Right lobe of liver (tissue), 6 donors: ENCODE data around the gene CPD. TPM values are rescaled to one million over a fixed set of nuclear protein-coding genes. Genes with fewer than 3 reads are reported as not detected.
A peak's percentile ranks its signal among the peaks of the same experiment; 100 is the strongest.

ENCODE experiments used
- ATAC-seq, 4 donors: fragments of 200-7000 bp; cut with Tn5 transposase; one replicate each; pipeline ENCODE4 v1.9.1; 2020; ENCODE audit warnings: mild to moderate bottlenecking in 4 of 4, moderate library complexity in 4 of 4
- DNase-seq, 3 donors: peaks; one replicate each; pipeline ENCODE4 v3.0.0-alpha.2; 2020
- H3K27ac ChIP-seq, 3 donors: fragments of 200-600 bp; one replicate each; pipeline ENCODE4 v1.8.0; 2022
- H3K27me3 ChIP-seq, 2 donors: fragments of 200-600 bp; one replicate each; pipeline ENCODE4 v1.8.0; 2022
- H3K36me3 ChIP-seq, 4 donors: fragments of 200-600 bp; sonication (generic) in 1 of 4; one replicate each; pipeline versions ENCODE4 v1.5.1 to v1.8.0; 2017 to 2022; ENCODE audit warnings: control low read depth in 1 of 4
- H3K4me1 ChIP-seq, 4 donors: fragments of 200-600 bp; sonication (generic) in 1 of 4; one replicate each; pipeline versions ENCODE4 v1.5.1 to v1.8.0; 2017 to 2022; ENCODE audit warnings: control low read depth in 1 of 4
- H3K4me3 ChIP-seq, 3 donors: fragments of 200-600 bp; one replicate each; pipeline ENCODE4 v1.8.0; 2022
- H3K9me3 ChIP-seq, 4 donors: fragments of 200-600 bp; sonication (generic) in 1 of 4; one replicate each; pipeline versions ENCODE4 v1.5.1 to v1.8.0; 2017 to 2022; ENCODE audit warnings: control low read depth in 1 of 4
- POLR2A ChIP-seq: fragments of 450-650 bp; IDR thresholded peaks from one replicate; pipeline ENCODE4 v1.6.1; 2017; ENCODE audit warnings: antibody characterized with exemption, mild to moderate bottlenecking
- WGBS: methylation state at CpG from one replicate; pipeline ENCODE4 v1.1.6; 2018; ENCODE audit warnings: low coverage, low lambda C conversion rate; ENCODE audit not compliant: insufficient coverage; ENCODE audit errors: missing lambda C conversion rate; 5-methylcytosine and 5-hydroxymethylcytosine counted together
- intact Hi-C, 2 donors: fragments of 100-400 bp; cut with DNase I; formaldehyde crosslinking; loops; one replicate each; pipeline versions ENCODE4 v1.11.2 to v1.14.1; 2022
- total RNA-seq, 6 experiments: library from RNA; depleted of rRNA in 2 of 6; stranded (reverse); fragments of >200 nt in 2 of 6; fragmentation: NEBNext Ultra II Directional in 3 of 6; extraction: Animal tissue kit (Norgen Biotek cat#: 25700) in 3 of 6; gene quantifications; one replicate each; pipeline versions ENCODE4 v1.1.0 to v1.2.4, GENCODE V29; 2016 to 2023
- TF ChIP-seq, protein P1 (sequence below), 4 donors: fragments of 200-600 bp in 3 of 4; fragments of 450-650 bp in 1 of 4; IDR thresholded peaks; one replicate each; pipeline versions ENCODE4 v1.5.1 to v1.8.0; 2016 to 2022; ENCODE audit warnings: antibody characterized with exemption in 4 of 4, mild to moderate bottlenecking in 2 of 4
- donor health status: DM: no; HTN: yes; CAD: no.
- donor health status: DM: no; HTN: no; CAD: no.
- donor health status: DM: no; HTN: no; CAD: no.
- donor health status: DM: no; HTN: yes; CAD: no.
- donor health status: DM: no; HTN: yes; CAD: no.

The CPD gene
- total RNA-seq, 6 experiments from 2014 or later = 42.2 to 129 (median 53.5) TPM

DNA sequence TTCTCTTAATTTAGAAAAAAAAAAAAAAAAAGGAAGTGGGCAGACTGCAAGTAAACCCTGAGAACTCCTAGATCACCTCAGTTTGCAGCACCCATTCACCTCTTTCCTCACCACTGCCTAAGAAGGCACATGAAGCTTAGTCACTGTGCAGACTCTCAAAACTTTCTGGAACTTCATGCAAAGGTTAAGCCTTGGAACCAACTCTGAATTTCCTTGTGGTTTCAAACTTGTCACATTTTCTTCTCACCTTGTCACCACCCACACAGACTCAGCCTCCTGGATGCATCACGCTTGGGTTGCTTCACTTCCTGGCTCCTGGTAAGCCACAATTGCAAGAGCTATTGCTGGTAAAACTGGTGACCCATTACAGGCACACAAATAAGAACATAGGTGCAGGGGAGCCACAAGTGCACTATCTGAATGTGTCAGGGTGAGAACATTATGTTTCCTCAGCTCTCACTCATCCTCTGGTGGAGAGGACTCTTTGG, 15.0 kb upstream of the CPD start:
- Histone ChIP-seq H3K4me3 (no peak overlapping the region), H3K27ac (no peak overlapping the region), H3K4me1 (peaks cover 0 to 4% (median 0%) of the 10 kb centered on the region in 4 donors), H3K9me3 (no peaks in the 10 kb centered on the region), H3K27me3 (no peaks in the 10 kb centered on the region), H3K36me3 (no peaks in the 10 kb centered on the region)
- intact Hi-C loops = no loop called here
- TF ChIP-seq POLR2A = peak; percentile 59
- TF ChIP-seq, protein P1, sequence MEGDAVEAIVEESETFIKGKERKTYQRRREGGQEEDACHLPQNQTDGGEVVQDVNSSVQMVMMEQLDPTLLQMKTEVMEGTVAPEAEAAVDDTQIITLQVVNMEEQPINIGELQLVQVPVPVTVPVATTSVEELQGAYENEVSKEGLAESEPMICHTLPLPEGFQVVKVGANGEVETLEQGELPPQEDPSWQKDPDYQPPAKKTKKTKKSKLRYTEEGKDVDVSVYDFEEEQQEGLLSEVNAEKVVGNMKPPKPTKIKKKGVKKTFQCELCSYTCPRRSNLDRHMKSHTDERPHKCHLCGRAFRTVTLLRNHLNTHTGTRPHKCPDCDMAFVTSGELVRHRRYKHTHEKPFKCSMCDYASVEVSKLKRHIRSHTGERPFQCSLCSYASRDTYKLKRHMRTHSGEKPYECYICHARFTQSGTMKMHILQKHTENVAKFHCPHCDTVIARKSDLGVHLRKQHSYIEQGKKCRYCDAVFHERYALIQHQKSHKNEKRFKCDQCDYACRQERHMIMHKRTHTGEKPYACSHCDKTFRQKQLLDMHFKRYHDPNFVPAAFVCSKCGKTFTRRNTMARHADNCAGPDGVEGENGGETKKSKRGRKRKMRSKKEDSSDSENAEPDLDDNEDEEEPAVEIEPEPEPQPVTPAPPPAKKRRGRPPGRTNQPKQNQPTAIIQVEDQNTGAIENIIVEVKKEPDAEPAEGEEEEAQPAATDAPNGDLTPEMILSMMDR (IDR thresholded peaks at IDR 0.05) = no peak
- ATAC-seq (peak; percentile 68 to 97 (median 85)), DNase-seq (peak in 1 of 3 donors; percentile 55)
- WGBS = 13% methylated on average over 1 of the region's 1 CpG

DNA sequence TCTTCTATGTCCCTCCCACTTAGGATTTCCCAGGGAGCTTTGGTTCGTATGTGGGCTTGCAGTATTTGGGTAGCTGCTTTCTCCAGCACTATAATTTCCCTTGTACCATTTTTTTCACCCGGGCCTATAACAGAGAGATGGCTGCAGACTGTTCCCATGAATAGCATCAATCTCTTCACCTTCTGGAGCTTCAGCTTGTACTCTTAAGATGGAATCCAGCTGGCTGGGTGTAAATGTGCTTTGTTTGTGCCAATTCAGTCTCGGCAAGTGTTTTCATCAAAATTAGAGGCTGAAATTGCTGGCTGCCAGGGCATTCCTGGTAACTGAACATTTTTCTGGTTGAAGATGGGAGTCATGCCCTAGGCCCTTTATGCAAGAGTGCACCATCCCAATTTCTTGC, 12.2 kb upstream of the CPD start:
- TF ChIP-seq POLR2A = no peak
- TF ChIP-seq, protein P1 (IDR thresholded peaks at IDR 0.05) = no peak
- DNase-seq (no peak), ATAC-seq (no peak)
- Histone ChIP-seq H3K27ac (no peak overlapping the region), H3K4me3 (no peak overlapping the region), H3K27me3 (no peaks in the 10 kb centered on the region), H3K9me3 (no peaks in the 10 kb centered on the region), H3K36me3 (no peaks in the 10 kb centered on the region), H3K4me1 (peaks cover 0 to 4% (median 0%) of the 10 kb centered on the region in 4 donors)
- WGBS = 67% methylated on average over 3 of the region's 3 CpGs
- intact Hi-C loops = no loop called here

DNA sequence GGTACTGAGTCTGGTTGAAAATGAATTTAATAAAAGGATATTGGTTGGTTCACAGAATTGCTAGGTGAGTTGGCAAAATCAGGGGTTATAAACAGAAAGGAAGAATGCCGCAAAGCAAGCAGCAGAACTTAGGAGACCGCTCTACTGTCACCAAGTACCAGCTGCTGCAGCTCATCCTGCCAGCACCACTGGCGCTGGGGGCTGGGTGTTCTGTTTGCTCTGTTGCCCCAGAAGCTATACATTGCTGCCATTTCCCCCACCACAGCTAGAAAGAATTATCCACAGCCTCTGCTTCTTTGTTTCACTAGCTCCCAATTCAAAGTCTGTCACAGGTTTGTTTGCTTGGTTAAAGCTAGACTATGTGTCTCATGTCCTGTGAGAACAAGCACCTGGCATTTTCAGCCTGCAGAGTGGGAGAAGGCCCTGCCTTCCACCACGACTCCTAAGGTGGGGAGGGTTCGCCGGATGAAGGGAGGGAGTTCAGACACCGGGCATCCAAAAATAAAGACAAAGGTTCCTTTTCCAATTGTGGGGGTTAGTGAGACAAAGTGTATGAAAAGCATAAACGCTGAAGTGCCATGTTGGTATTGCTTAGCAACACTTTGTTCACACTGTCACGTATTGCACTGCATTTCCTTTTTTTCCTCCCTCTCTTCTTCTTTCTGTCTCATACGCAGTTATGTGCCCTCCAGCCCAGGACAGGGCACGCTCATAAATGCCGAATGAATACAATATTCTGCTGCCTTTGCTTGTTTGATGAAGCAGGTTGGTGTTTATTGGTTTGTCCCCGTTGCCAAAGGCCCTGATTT, 9.6 kb upstream of the CPD start:
- TF ChIP-seq POLR2A = no peak
- TF ChIP-seq, protein P1 (IDR thresholded peaks at IDR 0.05) = no peak
- peaks cover 0 to under 1% (median 0%) of the 10 kb centered on the region in 4 donors for H3K4me1 ChIP-seq
- no peak overlapping the region for H3K4me3 ChIP-seq
- no peak for DNase-seq
- 72% methylated on average over 8 of the region's 13 CpGs for WGBS
- no peaks in the 10 kb centered on the region for H3K27me3 ChIP-seq
- H3K9me3 ChIP-seq = no peaks in the 10 kb centered on the region
- intact Hi-C loops = no loop called here
- ATAC-seq = no peak
- no peaks in the 10 kb centered on the region for H3K36me3 ChIP-seq
- H3K27ac ChIP-seq = no peak overlapping the region

DNA sequence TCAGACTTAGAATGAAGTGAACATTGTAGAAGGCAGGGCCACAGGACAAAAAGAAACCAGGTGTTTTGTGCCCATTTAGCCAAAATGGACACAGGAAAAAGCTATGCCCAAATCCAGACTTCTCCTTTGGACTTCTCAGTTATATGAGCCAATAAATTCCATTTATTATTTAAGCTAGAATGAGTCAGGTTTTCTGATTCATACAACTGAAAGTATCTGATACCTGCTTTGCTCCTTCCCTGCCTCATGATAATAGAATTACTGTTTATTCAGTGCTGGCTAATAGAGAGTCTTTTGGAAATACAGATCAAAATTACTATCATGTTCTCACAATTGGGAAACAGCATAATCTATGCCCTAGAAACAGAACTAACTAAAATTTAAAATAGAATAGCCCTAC, 8.7 kb upstream of the CPD start:
- intact Hi-C loops = no loop called here

More for the DNA sequence above, 8.7 kb upstream of the CPD start:
- Histone ChIP-seq H3K27me3 (no peaks in the 10 kb centered on the region), H3K27ac (no peak overlapping the region), H3K4me3 (no peak overlapping the region), H3K36me3 (no peaks in the 10 kb centered on the region), H3K9me3 (no peaks in the 10 kb centered on the region), H3K4me1 (no peaks in the 10 kb centered on the region)
- ATAC-seq = peak in 1 of 4 donors; percentile 75
- TF ChIP-seq, protein P1 (IDR thresholded peaks at IDR 0.05) = no peak
- no peak for TF ChIP-seq POLR2A
- no peak for DNase-seq
